Muscle of leg (tissue), 11 donors: ENCODE measurements around the gene KCNH1. TPM values are rescaled to one million over a fixed set of nuclear protein-coding genes. Genes with fewer than 3 reads are reported as not detected.

Experiments
- DNase-seq: peaks from one replicate; pipeline ENCODE4 v3.0.0; 2013
- H3K27ac ChIP-seq: one replicate; pipeline ENCODE4 v1.5.1; 2013; ENCODE audit warnings: mild to moderate bottlenecking, low read length, control low read depth
- H3K27me3 ChIP-seq: one replicate; pipeline ENCODE4 v1.6.1; 2013; ENCODE audit warnings: low read length; ENCODE audit not compliant: control insufficient read depth, insufficient read depth
- H3K36me3 ChIP-seq: one replicate; pipeline ENCODE4 v1.6.1; 2013; ENCODE audit warnings: low read length; ENCODE audit not compliant: control insufficient read depth, insufficient read depth
- H3K4me1 ChIP-seq: one replicate; pipeline ENCODE4 v1.6.1; 2013; ENCODE audit warnings: low read length; ENCODE audit not compliant: control insufficient read depth, insufficient read depth
- H3K4me3 ChIP-seq: one replicate; pipeline ENCODE4 v1.5.1; 2013; ENCODE audit warnings: low read length, control low read depth
- H3K9me3 ChIP-seq: replicated peaks from 2 replicates; pipeline ENCODE4 v1.6.1; 2013; ENCODE audit warnings: low read depth, low read length; ENCODE audit not compliant: control insufficient read depth
- WGBS: methylation state at CpG from one replicate; pipeline ENCODE4 v1.1.5; 2013; ENCODE audit warnings: missing lambda C conversion rate; ENCODE audit not compliant: insufficient coverage; 5-methylcytosine and 5-hydroxymethylcytosine counted together
- polyA plus RNA-seq, 8 donors: library from polyadenylated mRNA; unstranded; fragments of 120-200 nt; gene quantifications; one replicate each; pipeline versions ENCODE4 v1.2.1 to v1.2.3, GENCODE V29; 2013; ENCODE audit warnings: inconsistent platforms in 1 of 8, low replicate concordance in 1 of 8; ENCODE audit not compliant: insufficient read length in 8 of 8, insufficient read depth in 1 of 8
- total RNA-seq: library from RNA; stranded (reverse); fragments of 120-200 nt; gene quantifications from one replicate; pipeline ENCODE4 v1.2.4, GENCODE V29; 2013

The KCNH1 gene
- total and polyA plus RNA-seq, 9 donors = 0.19 to 0.51 (median 0.28) TPM

- no CpG with 5 or more reads among the region's 4 CpGs for WGBS
- no peak overlapping the region for H3K27ac ChIP-seq
- no peaks in the 10 kb centered on the region for H3K4me1 ChIP-seq
- H3K36me3 ChIP-seq = no peaks in the 10 kb centered on the region
- H3K27me3 ChIP-seq = no peaks in the 10 kb centered on the region
- no peak for DNase-seq
- H3K4me3 ChIP-seq = no peak overlapping the region
- H3K9me3 ChIP-seq = no peaks in the 10 kb centered on the region
Observed at GRCh38 chr1:210935905-210936304, 198.0 kb downstream of the KCNH1 start.

GRCh38 chr1:210932104-210932503 is 201.8 kb downstream of the KCNH1 start:
- Histone ChIP-seq H3K4me3 (no peak overlapping the region), H3K27me3 (no peaks in the 10 kb centered on the region), H3K4me1 (no peaks in the 10 kb centered on the region), H3K9me3 (no peaks in the 10 kb centered on the region), H3K27ac (no peak overlapping the region), H3K36me3 (no peaks in the 10 kb centered on the region)
- no peak for DNase-seq

GRCh38 chr1:210922666-210923065 is 211.3 kb downstream of the KCNH1 start:
- DNase-seq = no peak
- Histone ChIP-seq H3K9me3 (peaks cover 8% of the 10 kb centered on the region), H3K36me3 (no peaks in the 10 kb centered on the region), H3K27ac (no peak overlapping the region), H3K27me3 (peaks cover 2% of the 10 kb centered on the region), H3K4me1 (no peaks in the 10 kb centered on the region), H3K4me3 (no peak overlapping the region)

GRCh38 chr1:210920716-210921694 is 212.9 kb downstream of the KCNH1 start:
- Histone ChIP-seq H3K36me3 (no peaks in the 10 kb centered on the region), H3K27me3 (peaks cover 2% of the 10 kb centered on the region), H3K9me3 (peaks cover 4% of the 10 kb centered on the region), H3K4me1 (no peaks in the 10 kb centered on the region), H3K27ac (no peak overlapping the region), H3K4me3 (no peak overlapping the region)
- DNase-seq = no peak
- no CpG with 5 or more reads among the region's 5 CpGs for WGBS

- Histone ChIP-seq H3K4me1 (no peaks in the 10 kb centered on the region), H3K9me3 (no peaks in the 10 kb centered on the region), H3K27ac (no peak overlapping the region), H3K27me3 (peaks cover 2% of the 10 kb centered on the region), H3K4me3 (no peak overlapping the region), H3K36me3 (no peaks in the 10 kb centered on the region)
- DNase-seq = no peak
Observed at GRCh38 chr1:210920258-210920657, 213.7 kb downstream of the KCNH1 start.

GRCh38 chr1:210918893-210919292 is 215.1 kb downstream of the KCNH1 start:
- Histone ChIP-seq H3K27me3 (peaks cover 2% of the 10 kb centered on the region), H3K4me3 (no peak overlapping the region), H3K36me3 (no peaks in the 10 kb centered on the region), H3K4me1 (no peaks in the 10 kb centered on the region), H3K27ac (no peak overlapping the region), H3K9me3 (no peaks in the 10 kb centered on the region)
- WGBS = no CpG with 5 or more reads among the region's 1 CpG
- no peak for DNase-seq

GRCh38 chr1:210917560-210918169 is 216.3 kb downstream of the KCNH1 start:
- H3K4me3 ChIP-seq = no peak overlapping the region

GRCh38 chr1:210916548-210916947 is 217.4 kb downstream of the KCNH1 start:
- no peak overlapping the region for H3K27ac ChIP-seq
- H3K9me3 ChIP-seq = no peaks in the 10 kb centered on the region
- no CpG with 5 or more reads among the region's 4 CpGs for WGBS
- no peak overlapping the region for H3K4me3 ChIP-seq
- peaks cover 2% of the 10 kb centered on the region for H3K27me3 ChIP-seq
- no peak for DNase-seq
- H3K36me3 ChIP-seq = no peaks in the 10 kb centered on the region
- H3K4me1 ChIP-seq = no peaks in the 10 kb centered on the region

More at GRCh38 chr1:210917560-210918169, 216.3 kb downstream of the KCNH1 start:
- Histone ChIP-seq H3K27ac (no peak overlapping the region), H3K9me3 (no peaks in the 10 kb centered on the region), H3K36me3 (no peaks in the 10 kb centered on the region), H3K27me3 (peaks cover 2% of the 10 kb centered on the region), H3K4me1 (no peaks in the 10 kb centered on the region)
- DNase-seq = no peak
- WGBS = no CpG with 5 or more reads among the region's 4 CpGs

GRCh38 chr1:210915890-210916507 is 217.9 kb downstream of the KCNH1 start:
- 70% methylated on average over 2 of the region's 6 CpGs for WGBS
- no peaks in the 10 kb centered on the region for H3K9me3 ChIP-seq
- no peaks in the 10 kb centered on the region for H3K4me1 ChIP-seq
- H3K27ac ChIP-seq = no peak overlapping the region
- peak; percentile 53 for DNase-seq
- peaks cover 2% of the 10 kb centered on the region for H3K27me3 ChIP-seq
- no peaks in the 10 kb centered on the region for H3K36me3 ChIP-seq
- H3K4me3 ChIP-seq = no peak overlapping the region

- no peak for DNase-seq
- H3K4me3 ChIP-seq = no peak overlapping the region
- WGBS = 82% methylated on average over 1 of the region's 2 CpGs
- H3K36me3 ChIP-seq = no peaks in the 10 kb centered on the region
- H3K27ac ChIP-seq = no peak overlapping the region
- no peaks in the 10 kb centered on the region for H3K4me1 ChIP-seq
- no peaks in the 10 kb centered on the region for H3K9me3 ChIP-seq
- H3K27me3 ChIP-seq = no peaks in the 10 kb centered on the region
Observed at GRCh38 chr1:210912752-210913151, 221.2 kb downstream of the KCNH1 start.
